ENCODE measurements around the gene ARL2.

Gene ARL2

GRCh38 chr11:65063532-65063931, 49.6 kb downstream of the ARL2 start:
- TF ChIP-seq EZH2phosphoT487 (IDR thresholded peaks at IDR 0.05; ENCODE audit: low read depth) (no peak), CTCF (IDR thresholded peaks at IDR 0.05; ENCODE audit: low read depth, low read length) (no peak)
- Histone ChIP-seq H3K36me3 (replicated peaks; ENCODE audit: low read depth, low read length) (no peaks in the 10 kb centered on the region), H3K4me1 (ENCODE audit: low read length) (peaks cover 20% of the 10 kb centered on the region), H3K9ac (ENCODE audit: low read length) (no peak overlapping the region), H2AFZ (ENCODE audit: low read depth, low read length) (no peak overlapping the region), H3K9me3 (ENCODE audit: insufficient read depth, low read length) (no peaks in the 10 kb centered on the region), H3K27me3 (ENCODE audit: low read depth, low read length) (no peaks in the 10 kb centered on the region), H4K20me1 (ENCODE audit: insufficient read depth, low read length) (no peaks in the 10 kb centered on the region), H3K4me2 (ENCODE audit: low read length) (no peak overlapping the region), H3K79me2 (ENCODE audit: low read length) (no peaks in the 10 kb centered on the region), H3K27ac (ENCODE audit: low read length) (no peak overlapping the region), H3K4me3 (ENCODE audit: low read length) (no peak overlapping the region)

- Histone ChIP-seq H3K4me2 (ENCODE audit: low read length) (no peak overlapping the region), H3K9ac (ENCODE audit: low read length) (no peak overlapping the region), H3K79me2 (ENCODE audit: low read length) (no peaks in the 10 kb centered on the region), H3K36me3 (replicated peaks; ENCODE audit: low read depth, low read length) (no peaks in the 10 kb centered on the region), H3K27ac (ENCODE audit: low read length) (no peak overlapping the region), H2AFZ (ENCODE audit: low read depth, low read length) (no peak overlapping the region), H3K4me3 (ENCODE audit: low read length) (no peak overlapping the region), H3K27me3 (ENCODE audit: low read depth, low read length) (no peaks in the 10 kb centered on the region), H3K4me1 (ENCODE audit: low read length) (peaks cover 20% of the 10 kb centered on the region), H3K9me3 (ENCODE audit: insufficient read depth, low read length) (no peaks in the 10 kb centered on the region), H4K20me1 (ENCODE audit: insufficient read depth, low read length) (no peaks in the 10 kb centered on the region)
- TF ChIP-seq EZH2phosphoT487 (IDR thresholded peaks at IDR 0.05; ENCODE audit: low read depth) = no peak
- no peak for TF ChIP-seq CTCF (IDR thresholded peaks at IDR 0.05; ENCODE audit: low read depth, low read length)
These were observed 50.9 kb downstream of the ARL2 start for GRCh38 chr11:65064847-65065240.

GRCh38 chr11:65065851-65066250, 51.9 kb downstream of the ARL2 start:
- Histone ChIP-seq H3K4me3 (ENCODE audit: low read length) (no peak overlapping the region), H3K9me3 (ENCODE audit: insufficient read depth, low read length) (no peaks in the 10 kb centered on the region), H3K9ac (ENCODE audit: low read length) (no peak overlapping the region), H3K4me2 (ENCODE audit: low read length) (no peak overlapping the region), H2AFZ (ENCODE audit: low read depth, low read length) (no peak overlapping the region), H3K27me3 (ENCODE audit: low read depth, low read length) (no peaks in the 10 kb centered on the region), H3K79me2 (ENCODE audit: low read length) (no peaks in the 10 kb centered on the region), H3K36me3 (replicated peaks; ENCODE audit: low read depth, low read length) (no peaks in the 10 kb centered on the region), H4K20me1 (ENCODE audit: insufficient read depth, low read length) (no peaks in the 10 kb centered on the region), H3K27ac (ENCODE audit: low read length) (no peak overlapping the region), H3K4me1 (ENCODE audit: low read length) (peaks cover 18% of the 10 kb centered on the region)
- TF ChIP-seq EZH2phosphoT487 (IDR thresholded peaks at IDR 0.05; ENCODE audit: low read depth) (no peak), CTCF (IDR thresholded peaks at IDR 0.05; ENCODE audit: low read depth, low read length) (no peak)

- Histone ChIP-seq H3K4me3 (ENCODE audit: low read length) (no peak overlapping the region), H3K9me3 (ENCODE audit: insufficient read depth, low read length) (no peaks in the 10 kb centered on the region), H3K36me3 (replicated peaks; ENCODE audit: low read depth, low read length) (no peaks in the 10 kb centered on the region), H3K4me2 (ENCODE audit: low read length) (no peak overlapping the region), H4K20me1 (ENCODE audit: insufficient read depth, low read length) (no peaks in the 10 kb centered on the region), H3K79me2 (ENCODE audit: low read length) (no peaks in the 10 kb centered on the region), H3K27ac (ENCODE audit: low read length) (no peak overlapping the region), H2AFZ (ENCODE audit: low read depth, low read length) (no peak overlapping the region), H3K9ac (ENCODE audit: low read length) (no peak overlapping the region), H3K27me3 (ENCODE audit: low read depth, low read length) (no peaks in the 10 kb centered on the region), H3K4me1 (ENCODE audit: low read length) (peaks cover 13% of the 10 kb centered on the region)
- no peak for TF ChIP-seq CTCF (IDR thresholded peaks at IDR 0.05; ENCODE audit: low read depth, low read length)
- TF ChIP-seq EZH2phosphoT487 (IDR thresholded peaks at IDR 0.05; ENCODE audit: low read depth) = no peak
These were observed 52.4 kb downstream of the ARL2 start for GRCh38 chr11:65066315-65066714.

Data from OCI-LY3 (cell line).